GM18519 (cell line): ENCODE results near the gene OR2T6.
A peak's percentile ranks its signal among the peaks of the same experiment; 100 is the strongest.

ENCODE experiments used
- ATAC-seq: cut with Tn5 transposase; IDR thresholded peaks from one replicate; pipeline ENCODE4 v1.9.1; 2021; ENCODE audit warnings: mild to moderate bottlenecking, moderate library complexity; ENCODE audit not compliant: unreplicated experiment, low FRiP score

The OR2T6 gene, protein sequence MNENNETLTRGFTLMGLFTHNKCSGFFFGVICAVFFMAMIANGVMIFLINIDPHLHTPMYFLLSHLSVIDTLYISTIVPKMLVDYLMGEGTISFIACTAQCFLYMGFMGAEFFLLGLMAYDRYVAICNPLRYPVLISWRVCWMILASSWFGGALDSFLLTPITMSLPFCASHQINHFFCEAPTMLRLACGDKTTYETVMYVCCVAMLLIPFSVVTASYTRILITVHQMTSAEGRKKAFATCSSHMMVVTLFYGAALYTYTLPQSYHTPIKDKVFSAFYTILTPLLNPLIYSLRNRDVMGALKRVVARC

DNA sequence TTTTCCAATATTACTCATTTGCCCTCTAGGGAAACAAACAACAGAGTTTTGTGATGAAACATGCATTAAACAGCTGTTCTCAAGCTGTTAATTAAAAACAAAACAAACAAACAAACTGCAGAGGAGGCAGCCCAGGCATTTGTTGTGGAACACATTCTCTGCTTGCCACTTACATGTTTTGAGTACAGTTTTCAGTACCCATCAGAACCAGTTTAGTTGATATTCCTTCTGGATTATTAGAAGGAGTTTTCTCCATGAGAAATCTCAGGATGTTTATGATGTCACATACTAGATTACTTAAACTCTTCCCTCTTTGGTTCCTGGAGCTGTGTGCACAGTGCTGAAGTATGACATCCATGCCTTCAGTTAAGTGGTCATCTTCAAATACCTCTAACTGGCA, at the start of gene OR2T6:
OR2T6 (plus strand) TSS at position 301 of the 400 bp plus-strand sequence. CDS start 11,863 bp downstream, outside the sequence.
- no peak for ATAC-seq

DNA sequence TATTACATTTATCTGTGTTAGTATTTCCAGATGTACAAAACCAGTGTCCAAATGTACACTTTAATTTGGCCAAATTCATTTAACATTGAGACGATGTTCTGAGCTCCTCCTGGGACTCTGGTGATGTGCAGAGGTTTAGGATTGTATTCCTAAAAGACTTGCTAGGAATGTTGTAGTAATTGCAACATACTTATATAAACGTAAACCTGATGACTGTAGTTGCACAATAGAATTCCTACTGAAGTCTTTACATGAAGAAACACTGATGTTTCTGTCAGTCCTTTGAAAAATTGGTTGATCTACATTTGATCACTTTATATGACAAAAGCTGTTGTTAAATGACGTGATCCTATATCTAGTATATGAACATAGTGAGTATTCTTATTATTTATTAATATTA, 32.1 kb upstream of the OR2T6 start:
- ATAC-seq = no peak

DNA sequence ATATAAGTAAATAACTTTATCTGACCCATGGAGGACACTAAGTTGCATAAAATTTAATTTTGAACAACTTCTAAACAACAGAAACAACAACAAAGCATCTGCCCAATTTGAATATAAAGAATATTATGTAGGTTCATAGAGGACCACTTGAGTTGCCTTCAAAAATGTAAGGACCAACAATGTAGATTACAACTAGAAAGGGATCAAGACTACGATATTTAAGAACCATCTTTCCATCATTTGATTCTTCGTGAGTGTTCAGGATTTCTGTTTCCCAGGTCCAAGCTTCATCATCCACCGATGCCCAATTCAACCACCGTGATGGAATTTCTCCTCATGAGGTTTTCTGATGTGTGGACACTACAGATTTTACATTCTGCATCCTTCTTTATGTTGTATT, 27.1 kb upstream of the OR2T6 start, which contains the start of gene OR14C36:
OR14C36 (plus strand) TSS at position 301 of the 400 bp plus-strand sequence; CDS start at position 301, 0 bp downstream.
- no peak for ATAC-seq

DNA sequence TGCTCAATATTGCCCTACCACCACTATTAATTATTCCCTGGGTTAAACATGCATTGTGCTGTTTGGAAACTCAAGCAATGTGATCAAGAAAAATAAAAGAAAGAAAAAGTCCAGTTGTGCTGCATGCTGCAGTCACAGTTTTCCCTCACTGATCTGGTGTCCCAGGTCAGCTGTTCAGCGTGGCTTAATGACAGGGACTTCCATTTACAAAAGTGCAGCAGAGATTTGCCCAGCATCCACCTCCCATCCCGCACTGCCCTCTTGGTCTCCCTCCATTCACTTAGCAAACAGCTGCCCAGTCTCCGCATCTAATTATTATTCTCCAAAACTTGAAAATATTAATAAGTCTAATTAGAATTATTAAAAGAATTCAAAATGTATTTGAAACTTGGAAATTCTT, 16.1 kb upstream of the OR2T6 start:
- ATAC-seq = no peak

DNA sequence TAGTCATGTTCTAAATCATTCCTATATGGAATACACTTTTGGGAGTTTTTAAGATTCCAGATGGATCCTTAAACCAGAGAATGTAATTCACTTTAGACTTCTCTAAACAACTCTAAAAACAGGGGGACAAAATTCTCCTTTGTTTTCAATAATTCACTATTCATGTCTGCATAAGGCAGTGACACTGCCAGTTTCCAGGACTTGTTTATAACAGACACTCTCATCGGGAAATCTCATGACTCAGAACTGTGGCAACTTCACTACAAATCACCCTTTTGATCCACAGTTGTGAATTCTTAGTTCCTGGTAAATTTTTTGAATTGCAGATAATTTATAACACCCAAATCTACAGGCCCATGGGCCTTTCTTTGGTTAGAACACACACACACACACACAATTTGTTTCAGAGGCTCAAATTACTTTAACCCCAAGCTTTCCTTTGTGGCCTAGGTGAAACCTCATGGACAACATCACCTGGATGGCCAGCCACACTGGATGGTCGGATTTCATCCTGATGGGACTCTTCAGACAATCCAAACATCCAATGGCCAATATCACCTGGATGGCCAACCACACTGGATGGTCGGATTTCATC, 14.3 kb upstream of the OR2T6 start, which contains the start of gene OR2T4:
OR2T4 (plus strand) TSS at position 545 of the 595 bp plus-strand sequence; CDS start at position 545, 0 bp downstream.
- ATAC-seq = no peak

DNA sequence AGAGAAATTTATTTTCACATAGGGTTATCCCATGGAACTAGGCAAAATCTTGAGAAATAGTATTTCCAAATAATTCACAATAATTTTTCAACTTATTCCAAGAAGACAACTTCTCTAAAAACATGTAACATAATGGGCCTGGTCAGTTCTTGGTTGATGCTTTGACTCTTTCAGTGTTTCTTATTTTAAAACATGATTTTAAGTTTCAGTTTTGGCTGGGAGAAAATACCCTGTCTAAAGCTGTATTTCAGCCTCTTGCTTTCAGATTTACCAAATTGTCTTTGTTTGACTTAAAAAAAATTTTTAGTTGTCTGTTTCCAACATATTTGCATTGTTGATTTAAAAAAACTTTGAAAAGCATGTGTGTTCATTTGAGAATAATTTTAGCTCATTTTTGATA, 8.9 kb upstream of the OR2T6 start:
- no peak for ATAC-seq

DNA sequence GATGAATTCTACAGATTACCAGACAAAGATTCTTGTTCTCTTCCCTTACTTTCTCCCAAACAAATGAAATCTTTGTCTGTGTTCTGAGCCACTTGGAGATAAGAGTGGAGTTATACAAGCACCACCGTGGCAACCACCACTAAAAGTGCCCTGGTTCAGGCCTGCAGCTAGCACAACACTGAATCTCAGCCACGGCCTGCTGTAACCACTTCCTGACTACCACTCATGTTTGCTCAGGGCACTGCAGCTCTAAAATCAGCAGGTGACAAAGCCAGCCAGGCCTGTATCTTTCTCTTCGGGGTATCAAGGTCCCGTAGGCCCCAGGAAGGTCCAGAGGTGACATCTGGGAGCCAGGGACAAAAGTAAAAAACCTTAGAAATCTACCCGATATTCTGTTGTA, 3.2 kb upstream of the OR2T6 start:
- no peak for ATAC-seq

DNA sequence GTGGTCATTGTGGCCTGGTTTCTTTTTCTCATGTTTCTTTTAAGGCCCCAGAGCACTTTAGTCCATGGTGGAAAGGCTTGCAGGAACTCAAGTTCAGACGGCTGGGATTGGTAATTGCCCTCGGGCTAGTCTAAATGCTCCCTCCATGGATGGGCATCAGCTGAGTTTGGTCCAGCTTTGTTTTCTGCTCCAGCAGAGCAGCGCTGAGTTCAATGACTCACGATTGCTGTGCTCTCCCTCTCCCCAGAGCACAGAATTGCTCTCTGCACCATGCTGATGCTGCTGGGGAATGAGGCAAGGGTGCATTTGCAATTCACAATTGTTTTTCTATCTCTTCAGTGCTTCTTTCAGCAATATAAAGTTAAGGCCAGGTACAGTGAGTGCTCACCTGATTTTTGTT, 1.8 kb upstream of the OR2T6 start:
- ATAC-seq = no peak

DNA sequence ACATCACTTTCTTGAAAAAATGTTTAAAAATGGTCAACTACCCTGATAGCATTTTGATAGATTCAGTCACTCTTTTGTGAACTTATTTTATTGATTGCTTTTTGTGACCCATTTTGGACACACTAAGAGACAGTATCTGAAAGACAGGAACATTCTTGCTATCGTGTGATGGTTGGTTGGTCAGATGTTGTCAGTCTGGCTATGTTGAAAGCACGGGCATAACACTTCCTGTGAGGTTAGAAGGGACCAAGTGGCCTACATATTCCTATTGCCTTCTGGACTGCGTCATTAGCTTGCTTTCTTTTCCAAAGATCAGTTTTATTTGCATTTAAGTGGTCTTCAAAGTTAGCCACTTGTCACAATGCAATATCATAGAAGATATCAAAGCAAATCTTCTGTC, 1.4 kb downstream of the OR2T6 start:
- no peak for ATAC-seq

DNA sequence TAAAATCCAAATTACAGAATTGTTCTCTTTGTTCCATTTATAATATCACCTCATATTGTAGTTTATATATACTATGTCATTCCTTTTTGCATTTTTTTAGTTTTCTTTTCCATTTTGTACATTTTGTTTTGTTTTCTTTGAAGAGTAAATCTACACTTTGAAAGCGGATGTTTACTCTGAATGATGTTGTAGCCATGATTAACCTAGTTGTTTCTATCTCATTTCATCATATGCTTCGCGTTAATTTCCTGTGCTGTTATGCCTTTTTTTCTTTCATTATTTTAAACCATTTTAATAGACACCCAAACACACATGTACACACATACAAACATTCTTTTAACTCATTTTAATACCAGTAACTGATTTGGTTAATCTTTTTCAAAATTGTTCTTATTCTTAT, 5.3 kb downstream of the OR2T6 start:
- ATAC-seq = no peak

DNA sequence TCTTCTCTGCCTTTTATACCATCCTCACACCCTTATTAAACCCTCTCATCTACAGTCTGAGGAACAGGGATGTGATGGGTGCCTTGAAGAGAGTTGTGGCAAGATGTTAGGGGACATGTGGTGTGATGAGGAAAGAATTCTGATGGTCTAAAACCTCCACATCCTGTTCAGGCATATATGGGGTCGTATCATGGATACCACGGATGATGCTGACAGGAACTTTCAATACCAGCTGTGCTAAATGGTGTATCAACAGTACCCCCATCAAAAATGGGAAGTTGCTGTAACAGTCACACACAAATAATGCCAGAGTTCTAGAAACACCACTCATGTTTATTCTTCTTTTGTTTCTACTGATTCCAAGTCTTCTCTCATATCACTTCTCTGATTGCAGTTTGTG, 12.9 kb downstream of the OR2T6 start:
- no peak for ATAC-seq

DNA sequence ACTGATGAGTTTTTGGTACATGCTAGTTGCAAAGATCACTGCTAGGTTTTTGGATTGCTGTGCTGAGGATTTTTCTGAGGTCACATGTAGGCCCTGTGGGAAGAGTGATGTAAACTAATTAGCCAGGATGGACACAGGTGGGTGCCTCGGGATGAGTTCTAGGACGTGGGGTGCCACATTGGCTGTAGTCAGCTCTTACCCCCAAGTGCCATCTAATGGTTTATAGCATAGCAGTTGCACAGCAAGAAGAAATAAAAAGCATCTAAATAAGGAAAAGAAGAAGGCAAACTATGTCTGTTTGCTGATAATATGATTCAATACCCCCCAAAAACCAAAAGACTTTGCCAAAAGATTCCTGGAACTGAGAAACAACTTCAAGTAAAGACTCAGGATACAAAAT, 17.5 kb downstream of the OR2T6 start:
- no peak for ATAC-seq

DNA sequence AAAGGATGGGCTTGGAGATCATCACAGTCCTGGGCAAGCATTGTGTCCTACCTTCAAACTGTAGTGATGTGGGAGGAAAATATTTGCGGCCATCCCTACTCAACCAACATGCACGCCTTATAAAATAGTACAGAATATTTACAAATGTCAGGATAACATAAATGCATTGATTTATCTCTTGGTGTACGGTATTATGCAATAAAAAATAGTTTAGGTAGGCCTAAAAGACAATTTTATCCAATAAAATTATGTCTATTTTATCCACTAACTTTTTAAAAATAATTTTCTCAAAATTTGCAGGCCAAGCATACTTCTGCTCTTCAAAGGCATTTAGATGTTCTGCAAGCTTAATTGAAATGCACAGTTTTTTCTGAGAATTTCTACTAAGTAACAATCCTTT, 27.2 kb downstream of the OR2T6 start, which contains the start of gene OR2T1:
OR2T1 (plus strand) TSS at position 301 of the 400 bp plus-strand sequence. CDS start 3,100 bp downstream, outside the sequence.
- no peak for ATAC-seq

DNA sequence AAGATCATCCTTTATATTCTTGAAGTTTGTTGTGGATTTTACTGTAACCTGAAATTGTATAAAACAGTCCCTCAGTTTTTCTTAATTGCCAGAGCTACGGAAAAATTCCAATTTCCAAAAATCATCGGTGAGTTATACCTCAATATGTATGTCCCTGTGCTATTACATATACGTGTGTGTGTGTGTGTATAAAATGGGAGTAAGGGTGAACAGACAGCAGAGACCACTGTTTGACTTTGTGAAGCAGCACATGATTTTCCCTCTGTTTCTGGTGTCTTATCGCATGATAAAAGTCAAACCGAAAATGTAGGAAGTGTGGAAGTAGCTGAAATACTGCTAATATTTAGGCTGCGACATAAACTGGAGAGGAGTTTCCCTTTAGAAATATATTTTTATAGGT, 28.5 kb downstream of the OR2T6 start:
- no peak for ATAC-seq

DNA sequence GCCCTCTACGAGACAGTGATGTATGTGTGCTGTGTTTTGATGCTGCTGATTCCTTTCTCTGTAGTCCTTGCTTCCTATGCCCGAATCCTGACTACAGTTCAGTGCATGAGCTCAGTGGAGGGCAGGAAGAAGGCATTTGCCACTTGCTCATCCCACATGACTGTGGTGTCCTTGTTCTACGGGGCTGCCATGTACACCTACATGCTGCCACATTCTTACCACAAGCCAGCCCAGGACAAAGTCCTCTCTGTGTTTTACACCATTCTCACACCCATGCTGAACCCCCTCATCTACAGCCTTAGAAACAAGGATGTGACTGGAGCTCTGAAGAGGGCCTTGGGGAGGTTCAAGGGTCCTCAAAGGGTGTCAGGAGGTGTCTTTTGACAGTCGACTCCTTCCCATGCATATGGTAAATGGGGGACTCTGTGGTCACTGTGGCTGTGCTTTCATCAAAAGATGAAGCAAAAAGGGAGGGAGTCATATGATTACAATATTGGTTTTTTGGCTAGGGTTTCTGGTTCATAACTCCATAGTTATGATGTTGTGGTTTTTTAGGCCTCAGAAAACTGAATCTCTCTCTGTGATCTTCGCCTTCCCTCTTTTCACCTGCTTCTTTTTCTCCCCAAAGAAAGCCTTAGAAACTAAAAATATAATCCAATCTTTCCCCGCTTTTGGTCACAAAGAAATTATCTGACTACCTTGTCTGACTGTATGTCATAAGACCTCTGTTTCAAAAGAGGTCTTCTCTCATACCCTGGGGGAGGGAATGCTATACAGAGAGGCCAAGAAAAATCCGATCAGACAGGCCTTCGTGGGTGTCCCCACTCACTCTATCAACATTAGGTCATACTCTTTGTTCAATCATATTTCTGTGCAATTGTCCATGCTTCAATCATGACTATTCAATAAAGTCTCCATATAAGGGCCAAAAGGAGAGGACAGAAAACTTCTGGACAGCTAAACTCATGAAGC, 31.5 kb downstream of the OR2T6 start:
- no peak for ATAC-seq

DNA sequence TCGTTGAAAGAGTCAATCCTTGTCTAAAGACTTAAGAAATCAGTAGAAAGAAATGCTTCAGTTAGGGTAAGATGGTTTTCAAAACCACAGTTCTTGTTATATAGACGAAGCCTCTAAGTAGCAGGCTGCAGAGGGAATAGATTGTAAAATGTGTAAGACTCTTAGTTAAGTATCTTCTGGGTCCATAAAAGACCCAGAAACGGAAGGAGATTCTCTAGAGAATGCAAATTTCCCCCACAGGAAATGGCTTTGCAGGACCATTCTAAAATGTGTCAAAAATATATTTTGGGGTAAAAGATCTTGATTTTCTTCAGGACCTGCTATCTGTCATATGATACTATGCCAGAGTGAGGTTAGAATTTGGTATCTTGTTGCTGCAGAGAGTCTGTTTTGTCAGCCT, 40.7 kb downstream of the OR2T6 start:
- no peak for ATAC-seq

DNA sequence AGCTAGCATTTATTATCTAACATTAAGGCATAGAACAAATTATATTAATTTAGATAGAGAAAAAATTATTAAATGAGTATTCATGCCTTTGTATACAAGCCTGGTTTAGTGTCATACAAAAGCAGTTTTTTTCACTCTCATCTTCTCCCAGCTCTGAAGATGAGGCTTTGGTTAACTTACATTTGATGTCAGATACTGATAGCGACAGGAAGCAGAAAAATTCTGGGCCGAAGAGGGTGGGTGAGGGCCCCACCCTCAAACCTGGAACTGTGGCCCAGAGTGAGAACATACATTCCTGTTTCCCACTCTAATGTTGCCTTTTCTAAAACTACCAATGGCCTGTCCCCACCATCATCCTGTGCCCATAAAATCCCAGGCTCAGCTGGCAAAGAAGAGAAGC, 42.3 kb downstream of the OR2T6 start:
- ATAC-seq = no peak

DNA sequence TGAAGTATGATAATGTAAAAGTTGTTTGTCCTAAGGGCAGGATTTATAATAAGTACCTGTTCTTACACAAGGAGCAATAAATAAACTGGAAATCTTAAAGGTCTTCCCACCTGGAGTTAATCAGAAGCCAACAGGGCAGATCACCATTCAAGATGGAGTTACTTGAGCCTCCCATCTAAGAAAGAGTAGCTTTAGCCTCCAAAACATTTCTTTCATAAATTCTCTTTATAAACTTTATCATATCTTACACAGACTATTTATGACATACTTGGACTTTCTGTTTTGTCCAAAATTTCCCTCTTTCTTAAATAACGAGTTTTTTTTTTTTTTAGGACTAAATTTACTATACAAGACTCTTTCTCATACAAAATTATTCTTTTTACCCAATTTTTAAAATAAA, 45.8 kb downstream of the OR2T6 start:
- no peak for ATAC-seq

DNA sequence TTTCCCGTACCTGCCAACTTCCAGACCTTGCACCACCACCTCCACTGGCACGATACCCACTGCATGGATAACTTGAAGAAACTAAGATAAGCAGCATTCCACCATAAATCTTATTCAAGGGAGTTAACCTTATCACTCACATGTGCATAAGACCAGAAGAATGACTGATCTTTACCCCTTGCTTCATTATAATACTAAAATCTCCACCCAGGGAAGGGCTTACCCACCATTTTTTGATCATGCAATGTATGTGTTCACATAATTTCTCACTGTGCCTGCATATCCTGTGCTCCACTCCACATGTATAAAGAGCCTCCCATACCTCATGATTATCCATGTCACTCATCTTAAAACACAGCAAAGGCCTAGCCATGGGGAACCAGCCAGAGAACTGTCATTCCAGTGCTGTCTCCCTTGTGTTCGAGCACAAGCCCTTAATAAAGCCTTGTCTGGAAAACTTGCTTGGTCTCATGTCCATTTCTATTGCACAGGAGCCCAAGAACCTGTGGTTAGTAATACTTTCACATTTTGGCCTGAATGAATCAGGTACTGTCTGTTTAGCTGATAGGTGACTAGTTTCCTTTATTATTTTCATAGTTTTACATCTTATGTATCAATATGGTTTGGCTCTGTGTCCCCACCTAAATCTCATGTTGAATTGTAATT, 52.1 kb downstream of the OR2T6 start:
- peak; percentile 55 for ATAC-seq

DNA sequence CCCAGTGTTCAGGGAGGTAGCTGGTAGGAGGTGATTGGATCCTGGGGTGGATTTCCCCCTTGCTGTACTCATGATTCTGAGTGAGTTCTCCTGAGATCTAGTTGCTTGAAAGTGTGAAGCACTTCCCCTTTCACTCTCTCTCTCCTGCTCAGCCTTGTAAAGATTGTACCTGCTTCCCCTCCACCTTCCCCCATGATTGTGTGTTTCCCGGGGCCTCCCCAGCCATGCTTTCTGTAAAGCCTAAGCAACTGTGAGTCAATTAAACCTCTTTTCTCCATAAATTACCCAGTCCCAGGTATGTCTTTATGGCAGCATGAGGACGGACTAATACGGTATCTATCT, 52.6 kb downstream of the OR2T6 start:
- peak; percentile 92 for ATAC-seq
